HG03159 (cell line): Measurements from ENCODE around the gene FREY1.

ENCODE experiments used
- ATAC-seq: cut with Tn5 transposase; IDR thresholded peaks from one replicate; pipeline ENCODE4 v1.9.1; 2021; ENCODE audit warnings: mild to moderate bottlenecking, moderate library complexity; ENCODE audit not compliant: unreplicated experiment

Gene FREY1

GRCh38 chr11:45877221-45877620, 29.9 kb downstream of the FREY1 start:
- no peak for ATAC-seq

GRCh38 chr11:45876401-45876800, 30.7 kb downstream of the FREY1 start:
- no peak for ATAC-seq

- no peak for ATAC-seq
Observed at GRCh38 chr11:45872651-45873356, 34.3 kb downstream of the FREY1 start.

- no peak for ATAC-seq
Observed at GRCh38 chr11:45871638-45872037, 35.4 kb downstream of the FREY1 start.

- no peak for ATAC-seq
Observed at GRCh38 chr11:45870706-45871105, 36.4 kb downstream of the FREY1 start.

GRCh38 chr11:45869551-45869950, 37.5 kb downstream of the FREY1 start:
- ATAC-seq = no peak

GRCh38 chr11:45864041-45864440, 43.0 kb downstream of the FREY1 start:
- no peak for ATAC-seq

GRCh38 chr11:45860764-45861510, 46.1 kb downstream of the FREY1 start:
- no peak for ATAC-seq

GRCh38 chr11:45860348-45860747, 46.7 kb downstream of the FREY1 start:
- no peak for ATAC-seq

GRCh38 chr11:45859661-45860140, 47.4 kb downstream of the FREY1 start:
- no peak for ATAC-seq

- no peak for ATAC-seq
Observed at GRCh38 chr11:45858751-45859398, 48.2 kb downstream of the FREY1 start.

- ATAC-seq = no peak
Observed at GRCh38 chr11:45857961-45858474, 49.1 kb downstream of the FREY1 start.
